Activated CD8-positive, alpha-beta memory T cell treated with anti-CD3 and anti-CD28 coated beads for 4 hours (primary cell): Measurements from ENCODE around the gene RNF175.
A peak's percentile ranks its signal among the peaks of the same experiment; 100 is the strongest.

ENCODE experiments used
- DNase-seq, 2 donors: peaks; one replicate each; pipeline ENCODE4 v3.0.0-alpha.2; 2020; ENCODE audit warnings: low read depth in 2 of 2

The RNF175 gene

DNA sequence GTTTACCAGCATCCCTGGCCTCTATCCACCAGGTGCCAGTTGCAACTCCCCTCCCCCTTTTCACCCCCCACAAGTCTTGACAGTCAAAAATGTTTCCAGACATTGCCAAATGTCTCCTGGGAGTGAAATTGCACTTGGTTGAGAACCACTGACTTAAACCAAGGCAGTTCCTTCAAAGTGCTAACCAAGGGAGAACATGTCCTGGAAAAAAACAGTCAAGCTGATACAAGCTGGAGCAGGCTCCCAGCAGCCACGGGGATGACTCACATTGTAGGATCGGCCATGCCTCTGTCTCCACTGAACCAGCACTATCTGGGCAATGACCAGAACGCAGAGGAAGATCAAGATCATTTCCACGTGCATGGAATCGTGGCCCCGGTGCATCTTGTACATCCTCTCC is 11.4 kb downstream of the RNF175 start:
- no peak for DNase-seq

GRCh38 chr4:153747406-153747955 is 12.3 kb downstream of the RNF175 start:
- no peak for DNase-seq

DNA sequence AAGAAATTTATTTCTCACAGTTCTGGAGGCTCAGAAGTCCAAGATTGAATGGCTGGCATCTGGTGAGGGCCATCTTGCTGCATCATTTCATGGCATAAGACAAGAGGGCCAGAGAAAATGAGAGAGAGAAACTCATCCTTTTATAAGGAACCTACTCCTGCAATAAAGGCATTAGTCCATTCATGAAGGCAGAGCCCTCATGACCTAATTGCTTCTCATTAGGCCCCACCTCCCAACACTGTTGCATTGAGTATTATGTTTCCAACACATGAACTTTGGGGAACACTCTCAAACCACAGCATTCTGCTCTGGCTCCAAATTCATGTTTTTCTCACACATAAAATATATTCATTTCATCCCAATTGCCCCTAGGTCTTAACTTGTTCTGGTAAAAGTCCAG is 14.2 kb downstream of the RNF175 start:
- DNase-seq, result no peak

GRCh38 chr4:153741541-153741940 is 18.3 kb downstream of the RNF175 start:
- no peak for DNase-seq

GRCh38 chr4:153735906-153736461 is 23.8 kb downstream of the RNF175 start:
- no peak for DNase-seq

DNA sequence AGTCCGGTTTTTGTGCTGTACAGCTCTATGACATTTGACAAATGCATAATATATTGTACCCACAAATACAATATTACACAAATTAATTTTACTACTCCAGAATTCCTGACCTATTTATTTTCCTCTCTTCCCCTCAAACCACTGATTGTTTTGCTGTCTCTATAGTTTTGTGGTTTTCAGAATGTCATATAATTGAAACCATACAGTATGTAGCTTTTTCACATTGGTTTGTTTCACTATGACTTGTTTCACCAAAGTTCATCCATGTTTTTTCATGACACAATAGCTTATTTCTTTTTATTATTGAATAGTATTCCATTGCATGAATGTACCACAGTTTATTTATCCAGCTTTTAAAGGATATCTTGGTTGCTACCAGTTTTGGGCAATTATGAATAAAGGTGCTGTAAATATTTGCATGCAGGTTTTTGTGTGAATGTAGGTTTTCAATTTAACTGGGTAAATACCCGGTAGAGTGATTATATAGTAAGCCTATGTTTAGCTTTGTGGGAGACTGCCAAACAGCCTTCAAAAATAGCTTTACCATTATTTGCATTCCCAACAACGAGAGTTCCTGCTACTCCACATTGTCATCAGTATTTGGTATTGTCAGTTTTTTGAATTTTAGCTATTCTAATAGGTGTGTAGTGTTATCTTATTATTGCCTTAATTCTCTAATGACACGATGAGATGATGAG is 25.9 kb downstream of the RNF175 start:
- no peak for DNase-seq

DNA sequence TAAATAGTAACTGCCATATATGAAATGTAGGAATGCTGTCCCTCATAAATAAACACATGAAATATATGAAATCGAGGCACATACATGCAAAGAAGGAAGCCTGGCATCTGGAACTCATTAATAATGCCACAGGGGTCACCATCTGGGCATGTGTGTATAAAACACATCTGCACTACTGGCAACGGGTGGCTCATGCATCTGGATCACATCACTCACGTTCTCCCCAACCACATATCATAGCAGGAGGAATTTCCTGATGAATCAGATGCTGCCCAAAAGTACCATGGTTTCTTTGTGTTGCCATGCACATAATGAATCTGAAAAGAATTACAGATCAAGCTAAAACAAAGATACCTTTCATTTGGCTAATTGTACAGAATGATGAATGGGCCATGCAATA is 28.6 kb downstream of the RNF175 start:
- no peak for DNase-seq

DNA sequence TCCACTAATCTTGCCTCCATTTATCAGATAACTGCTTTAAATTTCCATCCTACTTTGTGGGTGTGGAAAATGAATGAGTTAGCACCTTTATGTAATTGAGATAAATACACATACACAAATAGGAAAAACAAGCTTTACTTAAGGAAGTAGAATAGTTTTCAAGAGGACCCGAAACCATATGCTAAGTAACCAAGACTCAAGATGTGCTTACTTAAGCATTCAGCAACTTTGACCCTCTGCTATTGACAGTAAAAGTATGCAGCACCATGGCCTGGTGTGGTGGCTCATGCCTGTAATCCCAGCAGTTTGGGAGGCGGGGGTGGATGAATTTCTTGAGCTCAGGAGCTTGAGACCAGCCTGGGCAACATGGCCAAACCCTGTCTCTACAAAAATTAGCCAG is 29.9 kb downstream of the RNF175 start:
- no peak for DNase-seq

DNA sequence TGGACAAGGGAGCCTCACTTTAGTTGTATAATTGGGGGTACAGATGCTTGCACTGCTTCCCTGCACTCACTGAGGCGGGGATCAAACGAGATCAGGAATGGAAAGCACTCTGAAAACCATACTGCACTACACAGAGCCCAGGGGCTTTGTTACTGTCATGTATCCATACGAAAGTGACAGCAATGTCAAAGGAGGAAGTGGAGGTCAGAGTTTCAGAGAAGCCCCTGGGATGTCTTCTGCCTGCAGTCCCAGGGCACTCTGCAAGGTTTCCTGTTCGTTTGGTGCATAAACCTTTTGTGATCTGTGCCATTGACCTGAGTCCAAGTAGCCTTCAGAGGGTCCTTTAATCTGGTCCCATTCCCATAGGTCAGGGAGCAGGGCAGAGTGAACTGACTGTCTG is 31.2 kb downstream of the RNF175 start:
- no peak for DNase-seq

DNA sequence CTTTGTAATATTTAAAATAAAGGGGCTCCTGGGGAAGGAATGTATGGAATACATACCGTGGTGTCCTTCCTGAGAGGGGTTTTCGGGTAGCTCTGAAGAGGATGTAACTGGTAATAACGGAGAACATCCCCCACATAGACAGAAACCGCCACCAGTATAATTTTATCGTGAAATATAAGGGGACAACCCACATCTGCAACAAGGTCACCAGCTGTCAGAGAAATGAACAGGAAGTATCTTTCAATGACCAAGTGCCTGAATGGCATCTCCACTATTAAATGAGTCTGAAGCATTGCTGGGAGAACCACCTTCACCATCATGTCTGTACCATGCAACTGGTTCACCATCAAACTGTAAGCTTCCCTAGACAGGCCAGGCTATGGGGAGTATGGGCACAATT is 31.7 kb downstream of the RNF175 start:
- no peak for DNase-seq

GRCh38 chr4:153725831-153726154 is 34.0 kb downstream of the RNF175 start:
- no peak for DNase-seq

DNA sequence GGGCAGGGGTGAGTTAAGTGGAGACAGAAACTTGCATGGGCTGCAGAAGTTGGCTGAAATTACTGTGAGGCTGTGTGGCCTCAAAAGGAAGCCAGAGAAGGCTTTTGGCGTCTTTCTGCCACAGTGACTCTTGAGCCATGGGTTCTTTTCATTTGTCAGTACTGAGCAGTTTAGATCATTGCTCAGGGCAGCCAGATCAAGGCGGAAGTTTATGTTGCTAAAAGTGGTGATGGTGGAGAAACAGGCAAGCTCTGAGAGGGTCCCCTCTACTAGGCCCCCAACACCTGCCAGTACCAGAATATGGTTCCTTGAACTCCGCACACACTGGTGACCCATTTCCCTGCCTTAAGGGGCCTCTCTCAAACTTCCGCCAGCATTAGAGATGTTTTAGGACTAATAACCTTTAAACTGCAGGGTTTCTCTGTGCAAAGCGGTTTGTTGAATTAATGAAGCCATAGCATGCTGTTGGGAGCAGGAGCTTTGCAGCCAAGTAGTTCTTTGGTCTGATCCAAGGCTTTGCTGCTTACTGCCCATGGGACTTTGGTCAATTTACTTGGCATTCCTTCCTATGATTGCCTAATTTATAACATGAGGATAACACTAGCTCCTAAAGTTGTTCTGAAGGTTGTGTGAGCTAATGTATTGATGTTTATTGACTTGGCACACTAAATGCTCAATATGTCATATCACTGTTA is 34.5 kb downstream of the RNF175 start:
- no peak for DNase-seq

DNA sequence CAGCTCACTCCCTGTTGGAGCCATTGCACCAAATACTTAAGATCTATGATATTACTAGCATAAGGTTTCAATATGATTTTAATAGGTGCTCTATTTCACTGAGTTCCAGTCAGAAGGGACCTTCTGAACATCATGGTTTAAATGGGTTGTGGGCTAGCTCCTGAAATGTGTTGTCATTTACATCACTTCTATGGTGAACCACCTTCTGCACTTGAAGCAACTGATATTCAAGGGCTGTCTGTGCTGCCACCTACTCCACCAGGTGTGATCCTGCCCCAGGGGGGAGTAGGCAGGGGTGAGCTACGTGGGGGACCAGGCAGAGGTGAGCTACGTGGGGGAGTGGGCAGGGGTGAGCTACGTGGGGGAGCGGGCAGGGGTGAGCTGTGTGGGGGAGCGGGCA is 35.2 kb downstream of the RNF175 start:
- no peak for DNase-seq

DNA sequence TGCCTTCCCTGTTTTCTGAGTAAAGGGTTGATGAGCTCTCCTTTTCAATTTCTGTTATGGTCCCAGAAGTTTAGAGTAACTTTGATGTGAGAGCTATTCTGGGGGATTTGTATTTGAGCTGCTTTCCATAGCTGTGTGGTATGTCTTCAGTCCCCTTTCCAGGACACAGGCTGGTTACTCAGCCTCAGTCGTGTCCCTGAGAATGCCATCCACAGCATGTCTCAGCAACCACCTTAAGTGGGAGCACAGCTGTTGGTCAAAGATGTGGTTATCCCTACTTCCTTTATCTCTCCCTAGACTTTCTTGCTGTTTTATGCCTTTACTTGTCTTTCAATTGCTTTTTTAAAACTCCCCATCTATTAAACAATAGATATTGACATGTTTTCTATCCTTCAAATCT is 37.8 kb downstream of the RNF175 start:
- DNase-seq, result no peak

- no peak for DNase-seq
Observed at GRCh38 chr4:153713866-153714646, 45.8 kb downstream of the RNF175 start.

DNA sequence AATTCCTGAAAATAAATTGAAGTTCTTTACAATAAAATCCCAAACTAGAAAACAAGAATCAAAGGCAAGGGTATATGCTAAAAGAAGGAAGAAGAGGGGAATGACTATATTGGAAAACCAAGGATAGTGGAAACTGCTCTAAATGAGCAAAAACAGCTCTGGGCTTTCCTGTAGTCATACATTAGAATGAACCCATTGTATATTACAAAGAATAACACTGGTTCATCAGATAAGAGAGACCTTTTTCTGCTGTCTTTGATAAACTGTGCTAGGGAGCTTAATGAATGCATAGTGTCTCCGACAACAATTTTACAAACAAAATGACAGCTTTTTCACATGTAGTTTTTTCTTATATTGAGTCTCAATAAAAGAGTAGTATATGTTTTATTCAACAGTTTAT is 49.1 kb downstream of the RNF175 start:
- no peak for DNase-seq

GRCh38 chr4:153706519-153706918 is 53.3 kb downstream of the RNF175 start:
- DNase-seq, result no peak

- no peak for DNase-seq
Observed at GRCh38 chr4:153705743-153706468, 53.9 kb downstream of the RNF175 start.

GRCh38 chr4:153704522-153704921 is 55.3 kb downstream of the RNF175 start:
- no peak for DNase-seq

DNA sequence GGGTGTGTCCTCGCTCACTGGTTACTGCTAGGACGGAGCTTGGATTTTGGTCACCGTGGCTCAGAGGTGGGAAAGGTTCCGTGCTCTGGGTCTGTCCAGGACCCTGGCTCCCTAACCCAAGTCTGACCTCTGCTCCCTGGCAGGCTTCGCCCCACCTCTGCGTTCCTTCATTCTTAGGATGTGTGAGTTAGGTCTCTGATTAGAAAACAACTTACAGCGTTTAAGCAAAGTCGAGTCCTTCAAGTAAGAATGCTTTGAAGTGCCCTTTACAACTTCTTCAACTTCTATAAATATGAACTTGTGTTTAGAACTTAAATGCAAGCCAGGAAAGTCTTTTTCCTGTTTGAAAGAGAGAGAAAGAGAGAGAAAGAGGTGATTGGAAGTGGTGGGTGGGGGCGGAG is 74.9 kb downstream of the RNF175 start:
- DNase-seq, result no peak

GRCh38 chr4:153684182-153684970 is 75.4 kb downstream of the RNF175 start, which contains the start of gene TLR2:
TLR2 (plus strand) TSS chr4:153684280; CDS start chr4:153702908, 18,628 bp downstream.
- peak; percentile 19 to 41 for DNase-seq
